GM18508 (cell line): ENCODE results near the gene TMEM208.

Experiments used
- ATAC-seq: cut with Tn5 transposase; IDR thresholded peaks from one replicate; pipeline ENCODE4 v1.9.1; 2021; ENCODE audit warnings: moderate number of reproducible peaks; ENCODE audit not compliant: insufficient read depth, unreplicated experiment

The TMEM208 gene

GRCh38 chr16:67248073-67248400, 21.1 kb downstream of the TMEM208 start:
- ATAC-seq, result no peak

DNA sequence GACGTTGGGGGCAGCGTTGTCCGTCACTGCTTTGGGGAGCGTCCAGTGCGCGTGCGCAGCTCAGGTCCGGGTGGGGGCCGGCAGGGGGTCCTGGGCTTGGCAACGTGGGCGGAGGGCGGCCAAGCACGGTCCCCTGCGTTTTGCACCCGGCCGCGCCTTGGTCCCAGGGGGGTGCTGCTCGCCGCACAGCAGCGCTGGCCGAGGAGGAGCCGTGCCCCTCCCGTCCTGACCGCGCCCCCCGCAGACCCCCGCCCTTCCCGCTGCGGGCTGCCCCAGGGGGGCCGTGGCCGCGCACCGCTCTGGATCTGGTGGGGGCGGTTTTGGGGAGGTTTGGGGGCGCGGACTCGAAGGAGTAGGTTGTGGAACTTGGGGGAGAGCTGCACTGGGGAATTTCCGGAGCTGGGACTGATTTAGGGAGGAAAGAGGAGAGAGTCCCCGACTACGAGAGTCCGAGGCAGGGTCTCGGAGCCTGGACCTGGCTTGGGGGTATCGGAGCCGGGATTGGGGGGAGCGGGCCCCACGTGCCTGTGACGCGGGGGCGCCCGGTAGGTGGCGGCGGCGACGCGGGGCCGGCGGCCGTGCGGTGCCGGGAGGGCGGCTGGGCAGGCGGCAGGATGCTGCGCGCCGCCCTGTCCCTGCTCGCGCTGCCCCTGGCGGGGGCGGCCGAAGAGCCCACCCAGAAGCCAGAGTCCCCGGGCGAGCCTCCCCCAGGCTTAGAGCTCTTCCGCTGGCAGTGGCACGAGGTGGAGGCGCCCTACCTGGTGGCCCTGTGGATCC, 21.7 kb downstream of the TMEM208 start, which contains the start of gene SLC9A5:
Gene SLC9A5, plus strand, starts transcription at position 579 of the 777 bp plus-strand sequence. Its CDS starts 36 bp downstream, at position 615.
- ATAC-seq, result no peak

DNA sequence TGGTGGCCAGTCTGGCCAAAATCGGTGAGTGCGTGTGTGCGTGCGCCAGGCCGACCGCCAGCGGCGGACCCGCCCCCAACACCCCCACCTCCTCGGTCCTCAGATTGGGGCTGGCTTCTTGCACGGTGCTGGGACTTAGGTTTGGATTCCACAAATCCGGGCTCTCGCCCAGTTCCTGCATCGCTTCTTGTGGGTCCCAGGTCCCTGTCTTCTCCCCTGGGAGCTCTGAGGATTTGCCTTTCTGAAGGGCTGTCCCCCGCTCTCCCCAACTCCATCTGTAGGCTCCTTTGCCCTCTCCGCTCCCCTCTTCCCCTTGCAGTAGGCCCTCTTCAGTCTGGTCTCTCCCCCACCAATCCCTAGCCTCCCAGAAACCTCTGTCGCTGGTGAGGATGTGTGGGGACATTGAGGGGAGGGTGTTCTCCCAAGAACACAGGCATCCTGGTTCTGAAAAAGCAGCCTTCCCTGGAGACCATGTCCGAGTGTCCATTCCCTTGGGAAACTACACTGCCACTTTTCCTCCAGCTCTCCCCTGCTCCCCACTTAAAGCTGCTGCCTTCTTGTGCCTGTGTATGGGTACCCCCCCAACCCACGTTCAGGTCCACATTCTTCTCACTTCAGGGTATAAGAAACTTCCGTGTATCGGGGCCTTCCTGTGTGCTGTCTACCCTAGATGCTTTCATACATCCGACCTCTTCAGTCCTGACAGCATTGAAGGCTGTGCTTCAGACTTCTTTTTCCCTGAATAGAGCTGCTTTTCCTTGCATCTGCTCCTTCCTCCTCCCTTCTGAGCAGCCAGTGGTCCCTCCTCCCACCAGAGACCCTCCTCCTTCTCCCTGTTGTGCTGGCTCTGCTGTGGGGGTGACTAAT, 22.5 kb downstream of the TMEM208 start:
- no peak for ATAC-seq

- ATAC-seq, result no peak
Observed at GRCh38 chr16:67250045-67250327, 23.1 kb downstream of the TMEM208 start.

DNA sequence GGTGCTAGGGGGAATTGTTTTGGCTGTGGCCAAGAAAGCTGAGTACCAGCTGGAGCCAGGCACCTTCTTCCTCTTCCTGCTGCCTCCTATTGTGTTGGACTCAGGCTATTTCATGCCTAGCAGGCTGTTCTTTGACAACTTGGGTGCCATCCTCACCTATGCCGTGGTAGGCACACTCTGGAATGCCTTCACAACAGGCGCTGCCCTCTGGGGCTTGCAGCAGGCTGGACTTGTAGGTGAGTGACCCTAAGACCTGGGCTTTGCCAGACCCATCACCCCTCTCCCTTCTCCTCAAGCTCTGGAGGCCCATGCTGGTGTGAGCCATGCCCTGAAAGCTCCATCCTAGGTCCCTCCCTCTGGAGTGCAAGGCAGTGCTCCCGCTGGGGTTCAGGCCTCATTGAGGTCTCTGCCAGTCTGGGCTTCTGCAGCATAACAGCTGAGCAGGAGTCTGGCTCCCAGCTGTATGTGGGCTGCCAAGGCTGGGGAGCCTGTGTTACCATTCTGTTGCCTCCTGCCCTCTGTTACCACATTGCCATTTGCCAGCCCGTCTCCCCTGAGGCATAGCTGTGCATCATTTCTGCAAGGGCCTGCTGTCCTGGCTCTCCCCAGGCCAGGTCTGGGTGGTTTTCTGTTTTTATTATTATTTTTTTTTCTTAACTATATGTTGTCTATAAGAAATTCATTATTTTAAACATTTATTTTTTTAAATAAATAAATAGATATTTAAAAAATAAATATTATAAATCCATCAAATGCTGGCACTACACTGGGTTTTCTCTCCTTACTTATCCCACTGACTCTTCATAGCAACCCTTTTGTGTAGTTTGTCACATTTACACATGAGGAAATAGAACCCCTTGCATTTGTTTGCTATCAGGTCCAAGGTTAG, 25.9 kb downstream of the TMEM208 start:
- ATAC-seq, result no peak

DNA sequence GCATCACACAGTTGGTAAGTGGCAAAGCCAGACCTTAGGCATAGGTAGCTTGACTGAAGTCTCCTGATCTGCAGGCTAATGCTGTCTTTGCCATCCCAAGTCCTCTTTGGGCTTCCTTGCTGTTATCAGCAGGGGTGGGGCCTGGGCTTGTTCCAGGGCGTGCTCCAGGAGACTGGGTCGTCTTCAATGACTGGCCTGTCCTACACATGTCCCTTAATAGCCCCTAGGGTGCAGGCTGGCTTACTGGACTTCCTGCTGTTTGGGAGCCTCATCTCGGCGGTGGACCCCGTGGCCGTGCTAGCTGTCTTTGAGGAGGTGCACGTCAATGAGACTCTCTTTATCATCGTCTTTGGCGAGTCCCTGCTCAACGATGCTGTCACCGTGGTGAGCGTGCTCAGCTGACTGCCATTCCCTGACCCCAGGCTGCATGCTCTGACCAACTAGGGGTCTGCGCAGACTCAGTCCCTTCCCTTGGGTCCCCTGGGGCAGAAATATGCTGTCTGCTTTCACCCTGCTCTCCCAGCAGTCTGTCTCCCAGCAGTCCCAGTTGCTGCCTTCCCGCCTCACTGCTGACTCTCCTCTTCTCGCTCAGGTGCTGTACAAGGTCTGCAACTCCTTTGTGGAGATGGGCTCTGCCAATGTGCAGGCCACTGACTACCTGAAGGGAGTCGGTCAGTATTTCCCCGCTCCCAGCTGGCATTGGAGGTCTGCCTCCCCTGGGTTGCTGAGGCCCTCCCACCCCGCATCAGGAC, 28.0 kb downstream of the TMEM208 start:
- ATAC-seq, result no peak

DNA sequence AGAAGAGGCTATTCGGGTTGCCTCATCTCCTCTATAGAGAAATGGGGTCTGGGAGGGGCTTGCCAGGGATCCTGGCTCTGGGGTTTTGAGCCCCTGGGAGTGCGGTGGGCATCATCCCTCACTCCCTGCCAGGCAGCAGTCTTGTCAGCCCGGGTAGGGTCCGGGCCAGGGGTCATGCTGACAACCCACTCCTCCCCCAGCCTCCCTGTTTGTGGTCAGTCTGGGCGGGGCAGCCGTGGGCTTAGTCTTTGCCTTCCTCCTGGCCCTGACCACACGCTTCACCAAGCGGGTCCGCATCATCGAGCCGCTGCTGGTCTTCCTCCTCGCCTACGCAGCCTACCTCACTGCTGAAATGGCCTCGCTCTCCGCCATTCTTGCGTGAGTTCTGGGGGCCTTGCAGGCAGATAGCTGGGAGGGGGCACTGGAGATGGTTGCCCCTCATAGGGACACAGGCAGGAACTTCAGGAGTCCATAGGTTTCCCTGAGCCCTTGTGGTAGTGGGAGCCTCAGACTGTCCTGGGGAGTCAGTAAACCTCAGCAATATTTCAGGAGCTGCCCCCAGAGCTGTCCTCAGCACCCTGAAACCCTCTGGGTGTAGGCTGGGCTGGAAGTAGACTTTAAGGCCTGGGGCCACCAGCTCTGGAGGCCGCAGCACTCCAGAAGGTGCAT, 28.8 kb downstream of the TMEM208 start:
- no peak for ATAC-seq

DNA sequence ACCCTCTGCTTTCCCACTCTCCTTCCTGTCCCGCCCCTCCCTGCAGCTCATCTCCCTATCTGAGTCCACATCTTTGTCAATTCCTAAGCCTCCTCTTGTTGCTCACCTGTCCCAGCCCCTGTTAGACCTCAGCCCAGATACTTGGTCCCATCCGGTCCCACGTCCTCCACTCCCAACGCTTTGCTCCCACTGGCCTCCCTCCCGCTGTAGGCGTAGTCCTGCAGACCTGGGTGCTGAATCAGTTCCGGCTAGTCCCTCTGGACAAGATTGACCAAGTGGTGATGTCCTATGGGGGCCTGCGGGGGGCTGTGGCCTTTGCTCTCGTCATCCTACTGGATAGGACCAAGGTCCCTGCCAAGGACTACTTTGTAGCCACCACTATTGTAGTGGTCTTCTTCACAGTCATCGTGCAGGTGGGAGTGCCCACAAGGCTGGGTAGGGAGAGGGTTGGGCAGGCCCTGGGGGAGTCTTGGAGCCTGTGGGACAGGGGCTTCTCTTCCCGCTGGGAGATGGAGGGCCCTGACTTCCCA, 29.8 kb downstream of the TMEM208 start:
- ATAC-seq, result no peak

- no peak for ATAC-seq
Observed at GRCh38 chr16:67257486-67258160, 30.7 kb downstream of the TMEM208 start.

DNA sequence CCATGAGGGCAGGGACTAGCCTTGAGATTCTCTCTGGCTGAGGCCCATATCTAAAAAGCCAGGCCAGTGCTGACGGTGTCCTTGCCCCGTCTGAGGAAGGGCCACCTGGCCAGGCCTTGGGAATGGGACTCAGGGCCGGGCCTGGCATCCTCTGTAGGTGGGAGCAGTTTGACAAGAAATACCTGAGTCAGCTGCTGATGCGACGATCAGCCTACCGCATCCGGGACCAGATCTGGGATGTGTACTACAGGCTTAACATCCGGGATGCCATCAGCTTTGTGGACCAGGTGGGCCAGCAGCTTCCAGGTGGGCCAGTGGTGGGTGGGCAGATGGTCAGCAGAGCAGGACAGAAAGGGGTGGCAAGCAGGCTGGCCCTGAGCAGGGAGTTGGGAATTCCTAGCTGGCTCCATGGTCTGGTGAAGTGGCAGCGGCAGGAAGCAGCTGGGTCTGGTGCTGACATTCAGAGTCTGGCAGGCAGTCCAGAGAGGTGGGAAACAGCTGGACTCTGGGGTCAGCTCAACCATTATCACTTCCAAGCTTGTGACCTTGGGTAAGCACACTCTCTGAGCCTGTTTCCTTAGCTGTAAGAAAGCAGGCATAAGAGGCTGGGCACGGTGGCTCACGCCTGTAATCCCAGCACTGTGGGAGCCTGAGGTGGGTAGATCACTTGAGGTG, 31.4 kb downstream of the TMEM208 start:
- ATAC-seq, result no peak

DNA sequence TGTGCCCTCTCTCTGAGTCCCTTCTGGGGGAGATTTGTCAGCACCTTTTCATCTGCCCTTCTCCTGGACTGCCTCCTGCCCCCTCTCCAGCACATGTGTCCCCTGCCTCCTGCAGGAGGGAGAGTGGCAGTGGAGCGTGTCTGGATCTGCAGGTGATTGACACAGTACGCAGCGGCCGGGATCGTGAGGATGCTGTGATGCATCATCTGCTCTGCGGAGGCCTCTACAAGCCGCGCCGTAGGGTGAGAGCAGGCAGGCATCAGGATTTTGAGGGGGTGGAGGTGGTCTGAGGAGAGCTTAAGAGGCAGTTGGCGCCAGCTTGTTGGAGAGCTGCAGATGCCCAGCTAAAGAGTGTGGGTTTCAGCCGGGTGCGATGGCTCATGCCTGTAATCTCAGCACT, 32.8 kb downstream of the TMEM208 start:
- ATAC-seq, result no peak

- no peak for ATAC-seq
Observed at GRCh38 chr16:67260426-67261063, 33.6 kb downstream of the TMEM208 start.

DNA sequence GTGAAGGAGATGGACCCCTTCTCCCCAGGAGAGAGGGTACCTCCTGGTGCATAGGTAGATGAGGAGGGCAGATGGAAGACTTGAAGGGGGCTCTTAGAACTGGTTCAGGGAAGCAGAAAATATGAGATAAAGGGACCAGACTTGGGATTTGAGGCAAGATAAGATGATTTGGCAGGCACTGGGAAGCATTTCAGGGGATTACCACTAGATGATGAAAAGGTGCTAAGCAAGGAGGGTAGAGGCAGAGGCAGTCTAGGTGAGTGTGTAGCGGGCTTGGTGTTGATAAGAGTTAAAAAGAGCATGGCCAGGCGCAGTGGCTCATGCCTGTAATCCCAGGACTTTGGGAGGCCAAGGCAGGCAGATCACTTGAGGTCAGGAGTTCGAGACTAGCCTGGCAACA, 36.3 kb downstream of the TMEM208 start:
- no peak for ATAC-seq

GRCh38 chr16:67264277-67264676, 37.3 kb downstream of the TMEM208 start:
- ATAC-seq, result no peak

GRCh38 chr16:67264866-67265265, 37.9 kb downstream of the TMEM208 start:
- ATAC-seq, result no peak

DNA sequence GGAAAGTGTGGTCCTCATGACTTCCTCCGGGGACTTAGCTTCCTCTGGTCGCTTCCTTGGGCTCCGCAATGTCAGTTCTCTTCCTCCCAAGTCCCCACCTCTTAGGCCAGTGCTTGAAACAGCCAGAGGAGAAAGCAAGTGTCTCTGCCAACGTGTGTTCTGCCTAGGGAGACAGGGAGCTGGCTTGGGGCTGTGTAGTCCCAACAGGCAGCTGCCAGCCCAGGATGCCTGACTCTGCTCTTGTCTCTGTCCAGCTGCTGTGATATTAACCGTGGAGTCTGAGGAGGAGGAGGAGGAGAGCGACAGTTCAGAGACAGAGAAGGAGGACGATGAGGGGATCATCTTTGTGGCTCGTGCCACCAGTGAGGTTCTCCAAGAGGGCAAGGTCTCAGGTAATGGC, 38.9 kb downstream of the TMEM208 start:
- no peak for ATAC-seq

DNA sequence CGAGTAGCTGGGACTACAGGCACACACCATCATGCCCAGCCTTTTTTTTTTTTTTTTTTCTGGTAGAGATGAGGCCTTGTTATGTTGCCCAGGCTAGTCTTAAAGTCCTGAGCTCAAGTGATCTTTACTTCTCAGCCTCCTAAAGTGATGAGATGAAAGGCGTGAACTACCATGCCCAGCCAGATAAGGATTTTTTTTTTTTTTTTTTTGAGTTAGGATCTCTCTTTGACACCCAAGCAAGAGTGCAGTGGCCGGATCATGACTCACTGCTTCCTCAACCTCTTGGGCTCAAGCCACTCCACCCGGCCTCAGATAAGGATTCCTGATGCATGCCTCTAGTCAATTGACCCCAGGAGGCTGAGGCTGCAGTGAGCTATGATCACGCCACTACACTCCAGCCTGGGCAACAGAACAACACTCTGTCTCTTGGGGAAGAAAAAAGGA, 41.2 kb downstream of the TMEM208 start:
- no peak for ATAC-seq

- ATAC-seq, result no peak
Observed at GRCh38 chr16:67269766-67270165, 42.8 kb downstream of the TMEM208 start.
